NCI-H345 treated with DMSO at 0.1 percent for 48 hours (cell line): Measurements from ENCODE around the gene RPTOR.

Source experiments
- DNase-seq: peaks from one replicate; lab custom pipeline; 2025; ENCODE audit not compliant: unreplicated experiment; lab: John Stamatoyannopoulos, UW

RPTOR gene

GRCh38 chr17:80716986-80717719 lies 172.5 kb downstream of the RPTOR start:
- DNase-seq, result no peak

- peak; percentile 26 for DNase-seq
These were observed 173.1 kb downstream of the RPTOR start for GRCh38 chr17:80717720-80718083.

- DNase-seq, result no peak
These were observed 173.8 kb downstream of the RPTOR start for GRCh38 chr17:80718428-80718827.

GRCh38 chr17:80719449-80719848 lies 174.8 kb downstream of the RPTOR start:
- no peak for DNase-seq

GRCh38 chr17:80720610-80721577 lies 176.3 kb downstream of the RPTOR start:
- no peak for DNase-seq

GRCh38 chr17:80722661-80723060 lies 178.0 kb downstream of the RPTOR start:
- DNase-seq, result no peak

- no peak for DNase-seq
These were observed 180.2 kb downstream of the RPTOR start for GRCh38 chr17:80724775-80725266.

GRCh38 chr17:80725517-80725916 lies 180.9 kb downstream of the RPTOR start:
- no peak for DNase-seq

GRCh38 chr17:80726558-80727408 lies 182.1 kb downstream of the RPTOR start:
- DNase-seq, result no peak

GRCh38 chr17:80727409-80727755 lies 182.7 kb downstream of the RPTOR start:
- DNase-seq, result no peak

- DNase-seq, result no peak
These were observed 184.4 kb downstream of the RPTOR start for GRCh38 chr17:80729016-80729415.

- no peak for DNase-seq
These were observed 185.1 kb downstream of the RPTOR start for GRCh38 chr17:80729761-80730160.

- no peak for DNase-seq
These were observed 186.1 kb downstream of the RPTOR start for GRCh38 chr17:80730739-80731138.

- DNase-seq, result no peak
These were observed 186.7 kb downstream of the RPTOR start for GRCh38 chr17:80731323-80731722.

GRCh38 chr17:80732268-80732667 lies 187.6 kb downstream of the RPTOR start:
- no peak for DNase-seq

GRCh38 chr17:80737106-80738019 lies 192.7 kb downstream of the RPTOR start:
- no peak for DNase-seq

- DNase-seq, result no peak
These were observed 193.6 kb downstream of the RPTOR start for GRCh38 chr17:80738020-80738808.

GRCh38 chr17:80738987-80739730 lies 194.5 kb downstream of the RPTOR start:
- no peak for DNase-seq

- no peak for DNase-seq
These were observed 195.5 kb downstream of the RPTOR start for GRCh38 chr17:80740141-80740540.
